ENCODE results near the gene TSPO.
A peak's percentile ranks its signal among the peaks of the same experiment; 100 is the strongest.

TSPO gene

GRCh38 chr22:43110444-43110926, 40.9 kb upstream of the TSPO start, which contains the start of gene BIK:
Gene BIK, plus strand, starts transcription at chr22:43110750. Its CDS starts 13,273 bp downstream, at chr22:43124023.
- ChIA-PET POLR2A (interaction anchor here (0.9 kb wide), 1 partner anchor 33 kb away, joined by 3 read pairs; the partner anchor contains the start of gene MCAT), CTCF (interaction anchor here (0.6 kb wide), 2 partner anchors 8 to 14 kb away, joined by 3 to 5 read pairs; no protein-coding TSS in a partner anchor)
- peak; percentile 67 for DNase-seq (ENCODE audit: extremely low spot score)
- no peak for TF ChIP-seq SP1 (IDR thresholded peaks at IDR 0.05)
- no peak for TF ChIP-seq LEF1 (IDR thresholded peaks at IDR 0.05; ENCODE audit: borderline replicate concordance)
- no peak for TF ChIP-seq ELF4 (IDR thresholded peaks at IDR 0.05)
- no peak for TF ChIP-seq TARDBP (IDR thresholded peaks at IDR 0.05)
- no peak for TF ChIP-seq ZNF384 (IDR thresholded peaks at IDR 0.05)
- TF ChIP-seq ARNT (IDR thresholded peaks at IDR 0.05): no peak
- TF ChIP-seq, protein P1, sequence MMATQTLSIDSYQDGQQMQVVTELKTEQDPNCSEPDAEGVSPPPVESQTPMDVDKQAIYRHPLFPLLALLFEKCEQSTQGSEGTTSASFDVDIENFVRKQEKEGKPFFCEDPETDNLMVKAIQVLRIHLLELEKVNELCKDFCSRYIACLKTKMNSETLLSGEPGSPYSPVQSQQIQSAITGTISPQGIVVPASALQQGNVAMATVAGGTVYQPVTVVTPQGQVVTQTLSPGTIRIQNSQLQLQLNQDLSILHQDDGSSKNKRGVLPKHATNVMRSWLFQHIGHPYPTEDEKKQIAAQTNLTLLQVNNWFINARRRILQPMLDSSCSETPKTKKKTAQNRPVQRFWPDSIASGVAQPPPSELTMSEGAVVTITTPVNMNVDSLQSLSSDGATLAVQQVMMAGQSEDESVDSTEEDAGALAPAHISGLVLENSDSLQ (IDR thresholded peaks at IDR 0.05): no peak
- TF ChIP-seq SUZ12 (IDR thresholded peaks at IDR 0.05): no peak
- no peak for TF ChIP-seq FOXK2 (IDR thresholded peaks at IDR 0.05)
- TF ChIP-seq L3MBTL2 (conservative IDR thresholded peaks at IDR 0.05): no peak
- TF ChIP-seq NFRKB (IDR thresholded peaks at IDR 0.05): no peak
- no peak for TF ChIP-seq FOXA1 (IDR thresholded peaks at IDR 0.05)
- no peak for TF ChIP-seq FOXM1 (IDR thresholded peaks at IDR 0.05; ENCODE audit: borderline replicate concordance)
- no peak for TF ChIP-seq BHLHE40 (IDR thresholded peaks at IDR 0.05; ENCODE audit: borderline replicate concordance)
- no peak for TF ChIP-seq HDGF (IDR thresholded peaks at IDR 0.05; ENCODE audit: borderline replicate concordance)
- no peak for TF ChIP-seq CTBP1 (IDR thresholded peaks at IDR 0.05; ENCODE audit: borderline replicate concordance)

GRCh38 chr22:43110927-43111623, 40.3 kb upstream of the TSPO start:
- CTCF ChIA-PET: interaction anchor here (1.1 kb wide), 1 partner anchor 13 kb away, joined by 5 read pairs; no protein-coding TSS in a partner anchor
- POLR2A ChIA-PET: interaction anchor here (0.6 kb wide), 1 partner anchor 292 kb away, joined by 3 read pairs; no protein-coding TSS in a partner anchor
- TF ChIP-seq ELF4 (IDR thresholded peaks at IDR 0.05) (no peak), TARDBP (IDR thresholded peaks at IDR 0.05) (no peak), FOXK2 (IDR thresholded peaks at IDR 0.05) (no peak), ZNF384 (IDR thresholded peaks at IDR 0.05) (no peak), FOXM1 (IDR thresholded peaks at IDR 0.05; ENCODE audit: borderline replicate concordance) (no peak), ARNT (IDR thresholded peaks at IDR 0.05) (no peak), SUZ12 (IDR thresholded peaks at IDR 0.05) (no peak), L3MBTL2 (conservative IDR thresholded peaks at IDR 0.05) (no peak), LEF1 (IDR thresholded peaks at IDR 0.05; ENCODE audit: borderline replicate concordance) (no peak), NFRKB (IDR thresholded peaks at IDR 0.05) (no peak), FOXA1 (IDR thresholded peaks at IDR 0.05) (no peak), BHLHE40 (IDR thresholded peaks at IDR 0.05; ENCODE audit: borderline replicate concordance) (no peak), HDGF (IDR thresholded peaks at IDR 0.05; ENCODE audit: borderline replicate concordance) (no peak), CTBP1 (IDR thresholded peaks at IDR 0.05; ENCODE audit: borderline replicate concordance) (no peak), SP1 (IDR thresholded peaks at IDR 0.05) (no peak)
- TF ChIP-seq, protein P1 (IDR thresholded peaks at IDR 0.05): no peak
- no peak for DNase-seq (ENCODE audit: extremely low spot score)

DNA sequence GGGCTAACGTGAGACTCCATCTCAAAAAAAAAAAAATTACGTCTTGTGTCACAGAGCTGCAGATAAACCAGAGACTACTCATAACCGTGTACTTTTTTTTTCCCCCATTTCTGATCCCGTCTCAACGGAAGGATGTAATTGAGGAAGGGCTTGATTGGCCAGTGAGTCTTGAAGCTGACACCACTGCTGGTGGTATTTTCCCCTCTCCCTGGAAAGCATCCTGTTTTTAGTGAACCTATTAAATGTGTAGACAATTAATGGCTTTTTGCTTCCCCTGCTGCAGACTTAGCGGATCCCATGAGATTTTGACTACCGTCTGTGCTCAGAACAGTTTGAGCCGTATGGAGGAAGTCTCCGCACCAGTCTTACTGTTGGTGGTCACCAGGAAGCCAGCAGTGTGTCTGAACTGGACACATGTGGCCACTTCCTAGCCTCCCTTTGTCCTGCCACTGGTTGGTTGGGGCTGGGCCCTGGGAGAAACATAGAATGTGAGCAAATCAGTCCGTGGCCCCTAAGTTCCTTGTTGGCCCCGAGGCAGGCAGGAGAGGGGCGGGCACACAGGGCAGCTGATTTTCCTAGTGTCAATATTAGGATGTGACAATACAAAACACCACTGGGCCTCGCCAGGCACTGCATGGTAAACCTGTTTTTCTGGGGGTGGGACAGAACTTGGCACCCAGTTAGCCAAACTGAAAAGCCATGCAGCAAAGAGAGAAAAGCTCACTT, 37.7 kb upstream of the TSPO start:
- DNase-seq (ENCODE audit: extremely low spot score): no peak
- POLR2A ChIA-PET: interaction anchor here (0.6 kb wide), 2 partner anchors 8 to 968 kb away, joined by 3 read pairs; no protein-coding TSS in a partner anchor
- CTCF ChIA-PET: interaction anchor here (0.6 kb wide), 1 partner anchor 8 kb away, joined by 7 read pairs; no protein-coding TSS in a partner anchor
- no peak for TF ChIP-seq SP1 (IDR thresholded peaks at IDR 0.05)
- no peak for TF ChIP-seq L3MBTL2 (conservative IDR thresholded peaks at IDR 0.05)
- no peak for TF ChIP-seq FOXK2 (IDR thresholded peaks at IDR 0.05)
- TF ChIP-seq BHLHE40 (IDR thresholded peaks at IDR 0.05; ENCODE audit: borderline replicate concordance): no peak
- TF ChIP-seq CTBP1 (IDR thresholded peaks at IDR 0.05; ENCODE audit: borderline replicate concordance): no peak
- no peak for TF ChIP-seq FOXM1 (IDR thresholded peaks at IDR 0.05; ENCODE audit: borderline replicate concordance)
- no peak for TF ChIP-seq ZNF384 (IDR thresholded peaks at IDR 0.05)
- TF ChIP-seq FOXA1 (IDR thresholded peaks at IDR 0.05): no peak
- TF ChIP-seq NFRKB (IDR thresholded peaks at IDR 0.05): no peak
- TF ChIP-seq HDGF (IDR thresholded peaks at IDR 0.05; ENCODE audit: borderline replicate concordance): no peak
- no peak for TF ChIP-seq SUZ12 (IDR thresholded peaks at IDR 0.05)
- no peak for TF ChIP-seq LEF1 (IDR thresholded peaks at IDR 0.05; ENCODE audit: borderline replicate concordance)
- no peak for TF ChIP-seq ARNT (IDR thresholded peaks at IDR 0.05)
- TF ChIP-seq TARDBP (IDR thresholded peaks at IDR 0.05): no peak
- TF ChIP-seq ELF4 (IDR thresholded peaks at IDR 0.05): no peak

DNA sequence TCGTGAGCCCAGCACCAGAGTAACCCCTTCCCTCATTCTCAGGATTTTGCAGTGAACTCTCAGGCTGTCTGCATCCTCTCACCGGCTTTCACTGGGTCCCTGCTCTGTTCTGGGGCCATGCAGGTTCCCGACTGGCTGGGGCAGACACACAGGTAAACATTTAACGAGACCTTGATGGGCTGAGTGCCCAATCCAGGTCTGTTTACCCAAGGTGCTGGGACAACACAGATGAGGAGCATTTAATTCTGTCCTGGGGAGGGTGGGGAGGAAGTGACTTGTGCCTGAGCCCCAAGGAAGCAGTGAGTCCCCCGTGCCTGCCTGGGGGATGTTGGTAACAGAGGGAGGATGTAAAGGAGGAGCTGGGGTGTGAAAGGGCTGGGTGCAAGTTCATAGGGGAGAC, 36.4 kb upstream of the TSPO start:
- CTCF ChIA-PET: no interaction called here
- POLR2A ChIA-PET: no interaction called here
- no peak for DNase-seq (ENCODE audit: extremely low spot score)
- TF ChIP-seq SUZ12 (IDR thresholded peaks at IDR 0.05): no peak
- TF ChIP-seq NFRKB (IDR thresholded peaks at IDR 0.05): no peak
- no peak for TF ChIP-seq ZNF384 (IDR thresholded peaks at IDR 0.05)
- no peak for TF ChIP-seq ARNT (IDR thresholded peaks at IDR 0.05)
- no peak for TF ChIP-seq CTBP1 (IDR thresholded peaks at IDR 0.05; ENCODE audit: borderline replicate concordance)
- no peak for TF ChIP-seq TARDBP (IDR thresholded peaks at IDR 0.05)
- no peak for TF ChIP-seq SP1 (IDR thresholded peaks at IDR 0.05)
- no peak for TF ChIP-seq FOXK2 (IDR thresholded peaks at IDR 0.05)
- no peak for TF ChIP-seq L3MBTL2 (conservative IDR thresholded peaks at IDR 0.05)
- no peak for TF ChIP-seq FOXA1 (IDR thresholded peaks at IDR 0.05)
- no peak for TF ChIP-seq HDGF (IDR thresholded peaks at IDR 0.05; ENCODE audit: borderline replicate concordance)
- TF ChIP-seq, protein P1 (IDR thresholded peaks at IDR 0.05): no peak
- no peak for TF ChIP-seq BHLHE40 (IDR thresholded peaks at IDR 0.05; ENCODE audit: borderline replicate concordance)
- no peak for TF ChIP-seq ELF4 (IDR thresholded peaks at IDR 0.05)
- no peak for TF ChIP-seq LEF1 (IDR thresholded peaks at IDR 0.05; ENCODE audit: borderline replicate concordance)
